ENCODE results near the gene TRPM3.

Gene TRPM3

DNA sequence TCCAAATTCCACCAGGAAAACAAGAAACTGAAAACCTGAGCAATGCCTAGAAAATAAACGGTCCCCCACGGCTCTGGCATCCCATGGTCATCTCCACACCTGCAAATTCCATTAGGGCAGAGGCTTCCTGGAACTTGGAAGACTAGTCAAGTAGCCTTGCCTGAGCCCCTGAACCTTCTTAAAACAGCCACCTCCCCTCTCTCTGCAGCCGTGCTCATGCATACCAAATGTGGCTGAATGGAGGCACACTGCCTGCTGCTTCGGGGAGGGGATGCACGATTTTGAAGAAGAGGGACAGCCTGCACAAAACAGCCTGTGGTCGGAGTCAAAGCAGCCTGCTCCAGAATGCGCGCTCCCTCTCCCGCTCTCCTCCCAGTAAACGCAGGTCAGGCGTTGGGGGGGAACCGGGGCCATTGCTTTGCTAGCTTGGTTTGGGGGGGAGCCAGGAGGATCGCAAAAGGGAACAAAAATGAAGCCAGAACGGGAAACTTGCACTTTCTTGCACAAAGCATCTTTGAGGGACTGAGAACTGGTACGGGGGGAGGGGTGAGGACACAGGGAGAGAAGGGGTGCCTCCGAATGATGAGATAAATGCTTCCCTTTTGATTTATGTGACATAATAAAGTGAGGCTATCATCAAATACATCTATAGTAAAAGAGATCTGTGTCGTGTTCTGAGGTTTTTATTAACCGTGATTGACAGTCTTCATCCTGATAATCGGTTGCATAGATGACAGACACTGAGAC is at the start of gene TRPM3:
Gene TRPM3, minus strand, starts transcription at position 347 of the 747 bp plus-strand sequence. Its CDS starts 267 bp downstream, at position 80.
- DNase-seq = no peak

DNA sequence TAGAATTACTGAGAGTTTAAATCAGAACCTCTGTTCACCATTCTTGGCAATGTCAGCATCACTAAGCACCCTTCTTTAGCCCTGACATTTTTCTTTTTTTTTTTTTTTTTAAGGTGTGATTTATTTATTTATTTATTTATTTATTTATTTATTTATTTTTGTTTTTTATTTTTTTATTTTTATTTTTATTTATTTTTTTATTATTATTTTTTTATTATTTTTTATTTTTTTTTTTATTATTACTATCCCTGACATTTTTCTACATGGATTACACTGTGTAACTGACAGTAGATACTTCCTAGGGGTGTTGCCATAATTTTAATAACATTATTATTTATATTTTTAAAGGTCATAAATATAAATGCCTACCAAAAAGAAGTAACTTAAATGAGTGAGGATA is 47.0 kb upstream of the TRPM3 start:
- DNase-seq = no peak

DNA sequence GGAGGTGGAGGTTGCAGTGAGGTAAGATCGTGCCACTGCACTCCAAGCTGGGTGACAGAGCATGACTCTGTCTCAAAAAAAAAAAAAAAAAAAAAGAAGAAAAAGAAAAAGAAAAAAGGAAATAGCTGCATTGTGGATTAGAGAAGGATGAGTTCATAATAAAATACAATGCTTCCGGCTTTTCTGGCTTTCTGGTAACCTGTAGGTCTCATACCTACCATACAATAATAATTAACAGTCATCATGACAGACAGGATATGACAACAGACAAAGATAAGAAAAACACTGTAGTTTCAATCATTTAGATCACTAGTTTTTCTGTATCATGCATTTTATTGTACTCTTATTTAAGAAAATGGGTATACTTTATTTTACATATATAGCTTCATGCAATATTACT is 40.7 kb upstream of the TRPM3 start:
- DNase-seq = no peak

DNA sequence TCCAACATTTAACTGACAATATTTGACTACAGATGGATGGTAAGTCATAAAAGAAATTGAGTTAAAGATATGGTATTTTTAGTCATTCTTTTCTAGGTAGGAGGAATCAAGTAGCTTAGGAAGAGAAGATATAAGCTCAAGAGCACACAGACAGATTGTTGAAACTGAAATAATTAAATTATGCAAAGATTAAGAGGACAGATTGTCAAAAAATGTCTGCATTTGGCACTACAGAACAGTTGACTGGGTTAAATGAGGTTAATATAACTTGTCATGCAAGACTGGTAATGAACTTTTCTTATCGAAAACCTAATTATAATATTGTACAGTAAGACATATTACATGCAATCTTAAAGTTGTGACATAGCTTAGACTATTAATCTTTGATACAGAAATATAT is 36.3 kb upstream of the TRPM3 start:
- no peak for DNase-seq

DNA sequence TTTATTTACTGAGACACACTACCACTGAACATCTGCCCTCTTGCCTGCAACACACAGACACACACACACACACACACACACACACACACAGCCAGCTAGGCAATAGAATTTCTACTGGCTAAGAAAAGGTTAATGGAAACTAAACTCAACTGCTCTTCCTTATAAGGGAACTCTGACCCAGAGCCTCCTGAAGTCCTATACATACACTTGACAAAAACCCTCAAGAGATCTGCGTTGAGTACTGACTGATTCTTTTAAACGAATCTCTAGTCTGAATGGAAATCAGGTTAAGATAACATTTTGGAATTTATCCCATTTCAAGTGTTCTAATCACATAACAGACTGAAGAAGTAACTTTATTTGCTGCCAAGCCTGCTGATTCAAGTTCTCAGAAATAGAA is 25.9 kb upstream of the TRPM3 start:
- DNase-seq = no peak

DNA sequence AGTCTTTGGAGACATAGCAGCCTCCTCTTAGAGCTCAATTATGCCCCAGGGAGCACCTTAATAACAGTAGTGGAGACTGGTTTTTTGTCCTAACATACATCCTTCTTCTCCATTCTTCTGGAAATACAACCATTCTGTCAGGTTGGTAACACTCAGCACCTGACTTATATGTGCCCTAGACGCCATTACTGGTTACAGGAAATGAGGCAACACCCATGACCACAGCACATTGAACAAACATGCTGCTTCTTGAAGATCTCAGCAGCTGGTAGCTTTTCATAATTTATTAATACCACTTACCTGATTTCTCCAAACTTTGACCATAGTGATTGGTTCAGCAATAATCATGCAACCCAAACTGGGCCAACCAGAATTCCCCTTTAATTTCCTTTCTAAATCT is 25.1 kb upstream of the TRPM3 start:
- DNase-seq = no peak

DNA sequence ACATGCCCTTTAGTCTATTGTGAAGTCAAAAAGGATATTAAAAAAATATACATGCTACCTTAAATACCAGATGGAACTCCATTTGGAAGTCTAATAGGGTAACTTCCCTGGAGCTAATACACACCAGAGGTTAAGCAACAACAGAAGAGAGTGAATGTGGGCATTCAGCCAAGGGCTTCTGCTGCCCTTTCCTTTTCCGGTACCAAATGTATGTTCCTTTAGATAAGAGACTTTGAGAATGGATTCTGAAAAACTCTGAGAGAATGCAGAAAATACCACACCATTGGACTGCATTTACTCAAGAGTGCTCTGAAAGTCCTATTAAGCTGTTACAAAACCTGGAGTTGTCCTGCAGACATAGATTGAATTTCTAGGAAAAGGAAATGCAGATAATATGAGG is 23.8 kb upstream of the TRPM3 start:
- no peak for DNase-seq

DNA sequence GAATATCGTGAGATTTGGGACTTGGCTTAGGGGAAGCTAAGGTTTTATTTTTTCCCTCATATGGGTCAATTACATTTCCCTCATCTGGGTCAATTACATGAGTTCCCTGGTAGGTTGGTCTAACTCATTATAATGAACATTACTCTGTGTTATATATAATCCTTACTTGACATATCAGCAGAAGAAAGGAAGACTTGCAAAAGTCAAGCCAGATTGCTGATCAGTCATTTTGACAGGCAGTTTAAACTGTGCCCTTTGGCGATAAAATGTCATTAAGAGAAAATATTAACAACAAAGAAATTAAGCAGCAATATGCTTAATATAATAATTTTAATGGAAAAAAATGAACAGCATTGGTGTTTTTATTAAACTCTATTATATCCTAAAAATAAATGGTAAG is 23.1 kb upstream of the TRPM3 start:
- no peak for DNase-seq

DNA sequence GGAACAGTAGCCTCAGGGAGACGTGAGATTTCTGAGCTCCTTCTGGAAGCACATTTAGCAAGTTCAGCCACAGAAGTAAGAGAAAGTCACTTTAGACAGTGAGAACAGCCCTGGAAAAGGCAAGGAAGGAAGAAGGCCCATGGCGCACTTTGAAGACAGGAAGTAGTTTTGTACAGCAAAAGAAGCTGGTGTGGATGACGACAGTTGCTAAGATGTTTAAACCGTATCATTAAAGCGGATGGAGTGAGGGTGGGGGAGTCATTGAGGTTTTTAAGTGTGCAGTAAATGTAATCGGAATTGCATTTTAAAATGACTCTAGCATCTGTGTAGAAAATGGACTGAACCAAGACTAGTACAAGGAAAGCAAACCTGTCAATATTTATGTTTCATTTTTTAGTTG is 15.3 kb upstream of the TRPM3 start:
- DNase-seq = no peak

DNA sequence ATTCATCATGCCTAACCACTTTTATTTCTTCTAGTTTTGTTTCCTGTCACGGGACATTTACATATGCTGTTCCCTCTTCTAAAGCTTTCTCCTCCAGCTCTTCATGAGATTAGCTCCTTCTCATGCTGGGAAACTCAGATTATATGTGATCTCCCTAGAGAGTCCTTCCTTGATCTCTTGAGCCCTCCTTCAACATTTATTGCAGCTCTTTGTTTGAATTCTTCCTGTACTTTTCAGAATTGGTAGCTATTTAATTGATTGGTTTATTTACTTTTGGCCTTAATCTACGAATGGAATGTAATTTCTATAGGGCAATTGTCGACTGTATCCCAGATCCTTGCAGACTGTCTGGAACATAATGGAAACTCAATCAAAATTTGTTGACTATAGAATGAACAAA is 9.7 kb upstream of the TRPM3 start:
- DNase-seq = no peak

DNA sequence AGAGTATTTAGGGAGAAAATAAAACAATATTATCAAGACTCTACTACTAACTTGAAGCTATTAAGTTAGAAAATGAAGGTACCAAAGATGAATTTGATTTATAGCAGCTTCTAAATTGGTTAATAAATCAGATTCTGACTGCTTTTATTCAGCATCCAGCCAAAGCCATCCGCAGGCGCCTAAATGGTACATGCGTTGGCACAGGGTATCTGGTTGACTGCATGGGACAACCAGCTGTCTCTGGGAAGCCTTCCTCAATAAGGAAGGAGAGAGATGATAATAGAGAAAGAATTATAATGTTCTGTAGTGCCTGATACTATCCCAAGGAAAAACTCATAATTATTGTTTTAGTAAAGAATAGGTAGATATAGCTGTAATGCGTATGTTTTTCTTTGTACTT is 9.1 kb upstream of the TRPM3 start:
- DNase-seq = no peak

DNA sequence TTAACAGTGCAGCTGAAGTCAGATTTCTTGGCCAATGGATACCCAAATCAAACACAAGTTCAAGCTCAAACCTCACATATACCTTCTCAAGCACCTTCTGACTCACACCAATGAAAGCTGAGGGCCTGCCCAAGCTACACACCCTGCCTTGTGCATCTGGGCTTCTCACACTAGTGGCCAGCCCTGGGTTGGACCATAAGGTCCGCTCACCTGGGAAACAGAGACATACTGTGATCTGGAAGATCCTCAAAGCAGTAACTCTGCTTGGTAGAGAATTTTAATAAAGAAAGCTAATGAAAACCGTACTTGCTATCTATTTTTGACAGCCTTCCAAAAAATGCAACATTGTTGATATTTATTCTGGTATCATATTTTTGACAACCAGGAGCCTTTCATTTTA is 7.4 kb upstream of the TRPM3 start:
- no peak for DNase-seq

DNA sequence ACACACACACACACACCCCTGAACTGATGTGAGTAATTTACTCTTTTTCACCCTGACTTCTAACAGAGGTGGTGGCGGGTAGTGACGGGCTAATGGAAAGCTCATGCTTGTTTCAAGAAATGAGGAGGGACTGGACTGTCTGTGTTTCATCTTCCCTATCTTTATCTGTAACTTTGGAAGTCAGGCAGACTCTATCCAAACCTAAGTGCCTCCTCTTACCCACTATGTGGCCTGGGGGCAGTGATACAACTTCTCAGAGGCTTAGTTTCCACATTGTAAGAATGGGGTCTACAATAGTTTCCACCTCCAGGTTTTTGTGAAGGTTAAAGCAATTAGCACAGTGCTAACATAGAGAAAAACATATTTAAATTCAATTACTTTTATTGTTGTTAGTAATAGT is 5.9 kb upstream of the TRPM3 start:
- DNase-seq = no peak

DNA sequence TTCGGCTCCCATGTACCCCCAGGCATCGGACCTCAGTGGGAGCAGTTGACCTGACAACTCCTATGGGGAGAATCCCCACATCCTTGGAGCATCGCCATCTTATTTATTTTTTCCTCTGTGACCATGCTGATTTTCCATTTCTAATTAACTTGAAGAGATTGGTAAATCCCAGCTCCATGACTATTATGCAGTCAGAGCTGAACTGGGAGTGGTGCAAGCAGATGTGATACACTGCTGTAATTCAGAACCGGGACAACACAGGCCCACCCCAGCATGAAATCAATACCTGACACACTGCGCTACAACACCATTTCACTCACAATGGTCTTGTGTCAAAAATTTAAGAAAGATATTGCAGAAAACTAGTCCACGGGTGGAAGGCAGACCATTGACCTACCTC is 1.0 kb upstream of the TRPM3 start:
- no peak for DNase-seq

DNA sequence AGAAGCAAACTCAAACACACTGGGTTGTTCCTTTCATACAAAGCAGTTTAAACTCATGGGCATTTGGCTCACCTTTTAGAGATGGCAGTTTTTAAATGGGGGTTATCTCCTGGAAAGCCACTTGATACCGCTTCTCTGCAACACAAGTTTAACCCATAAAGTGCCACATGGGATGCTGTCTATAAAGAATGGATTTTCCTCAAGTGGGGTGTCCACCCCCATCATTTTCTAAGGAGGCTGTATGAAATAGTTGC is 528 bp upstream of the TRPM3 start:
- DNase-seq = no peak

DNA sequence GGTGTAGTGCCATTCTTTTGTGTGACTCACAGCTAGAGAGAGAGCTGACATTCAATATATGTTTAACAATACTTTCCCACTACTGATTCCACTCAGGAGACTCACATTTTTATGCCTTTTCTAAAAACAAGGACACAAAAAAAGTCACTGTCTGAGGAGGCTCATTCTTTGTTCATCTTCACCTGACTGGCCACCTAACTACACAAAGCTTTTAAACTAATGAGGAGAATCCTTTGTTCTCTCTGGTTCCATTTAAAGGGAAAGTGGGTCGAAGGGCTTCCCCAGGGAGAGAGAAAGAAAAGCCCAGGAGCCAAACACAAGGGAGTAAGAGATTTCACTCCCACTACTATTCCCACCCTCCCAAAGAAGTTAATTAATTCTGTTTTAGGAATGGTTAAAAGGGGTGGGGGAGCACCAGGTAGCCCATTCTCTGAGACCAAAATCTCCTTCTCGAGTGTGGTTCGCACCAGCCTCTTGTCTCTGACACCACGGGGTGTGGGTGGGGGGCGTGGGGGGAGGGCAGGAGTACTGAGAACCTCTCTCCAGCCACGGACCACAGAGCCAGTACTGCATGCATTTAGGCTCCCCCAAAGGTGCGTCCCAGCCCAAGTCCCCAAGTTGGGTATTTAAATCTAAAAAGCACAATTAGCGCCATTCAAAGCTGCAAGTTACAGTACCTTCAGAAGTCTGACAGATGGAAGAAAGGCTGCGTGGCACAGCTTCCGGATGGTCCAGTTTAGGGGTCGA is 747 bp downstream of the TRPM3 start:
- DNase-seq = no peak

DNA sequence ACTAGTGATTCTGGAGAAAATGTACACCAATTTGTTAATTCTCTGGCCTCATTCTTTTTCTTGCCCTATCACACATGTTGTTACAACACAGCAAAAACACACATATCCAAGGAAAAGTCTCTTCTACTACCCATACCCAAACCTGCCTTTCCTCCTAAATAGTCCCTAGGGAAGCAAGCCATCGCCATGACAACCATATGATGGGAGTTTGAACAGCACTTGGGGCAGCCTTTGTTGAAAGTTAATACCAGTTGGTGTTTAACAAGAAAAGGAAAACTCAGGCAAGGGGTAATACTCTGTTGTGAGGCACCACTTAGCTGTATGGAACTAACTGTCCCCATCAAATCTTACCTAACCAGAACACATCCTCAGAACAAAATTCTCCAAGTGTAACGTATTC is 1.7 kb downstream of the TRPM3 start:
- no peak for DNase-seq

DNA sequence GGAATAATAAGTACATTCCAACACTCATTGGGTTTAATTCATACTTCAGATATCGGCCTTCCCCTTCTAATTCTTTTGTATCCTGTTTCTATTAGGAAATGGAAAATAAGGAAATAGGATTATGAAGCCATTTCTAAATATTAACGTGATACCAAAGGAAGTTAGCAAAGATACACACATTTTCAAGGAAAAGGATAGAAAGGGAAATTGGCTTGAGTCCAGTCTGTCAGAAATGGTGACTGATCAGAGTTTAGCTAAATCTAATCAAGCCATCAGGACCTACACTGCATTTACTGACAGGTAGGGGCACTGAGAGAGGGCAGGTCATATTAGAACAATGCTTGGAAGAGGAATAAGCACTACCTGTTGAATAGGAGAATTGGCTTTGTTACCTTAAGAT is 3.1 kb downstream of the TRPM3 start:
- no peak for DNase-seq

DNA sequence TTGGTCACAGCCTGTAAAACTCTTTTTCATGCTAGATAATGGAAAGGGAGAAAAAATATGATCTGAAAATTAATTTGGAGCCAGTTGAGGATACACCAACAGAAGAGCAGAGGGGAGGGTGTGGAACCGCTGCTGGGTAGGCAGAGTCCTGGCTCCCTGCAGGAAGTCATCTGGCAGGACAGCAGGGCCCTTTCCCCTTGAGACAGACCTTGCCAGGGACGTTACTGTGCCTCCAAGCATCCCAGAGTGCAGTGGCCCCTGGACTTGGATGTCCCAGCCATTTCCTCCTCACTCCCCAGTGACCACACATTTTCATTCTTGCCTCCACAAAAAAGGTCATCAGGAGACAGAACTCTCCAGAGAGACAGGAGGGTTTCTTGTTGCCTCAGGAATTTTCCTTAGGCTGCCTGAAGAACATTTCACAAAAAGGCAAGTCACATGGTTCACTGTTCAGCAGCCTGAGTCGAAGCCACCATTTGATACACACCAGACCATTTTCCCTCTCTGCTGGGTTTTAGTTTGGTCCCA is 5.9 kb downstream of the TRPM3 start:
- no peak for DNase-seq

DNA sequence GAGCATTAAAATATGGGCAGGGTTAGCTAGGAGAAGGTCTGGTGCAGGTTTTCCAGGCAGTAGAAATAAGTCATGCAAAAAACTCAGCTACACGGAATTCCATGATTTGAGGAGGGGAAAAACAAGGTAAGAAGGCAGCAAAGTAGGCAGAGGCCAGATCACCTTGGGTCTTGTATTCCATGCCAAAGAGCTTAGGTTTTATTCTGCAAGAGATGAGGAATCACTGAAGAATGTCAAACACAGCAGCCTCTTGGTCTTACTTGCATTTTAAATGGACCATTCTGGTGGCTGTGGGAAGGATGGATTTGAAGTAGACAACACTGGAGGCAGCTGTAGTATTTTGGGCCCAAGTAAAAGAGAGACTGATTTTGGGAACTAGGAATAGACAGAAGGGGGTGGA is 8.6 kb downstream of the TRPM3 start:
- no peak for DNase-seq

DNA sequence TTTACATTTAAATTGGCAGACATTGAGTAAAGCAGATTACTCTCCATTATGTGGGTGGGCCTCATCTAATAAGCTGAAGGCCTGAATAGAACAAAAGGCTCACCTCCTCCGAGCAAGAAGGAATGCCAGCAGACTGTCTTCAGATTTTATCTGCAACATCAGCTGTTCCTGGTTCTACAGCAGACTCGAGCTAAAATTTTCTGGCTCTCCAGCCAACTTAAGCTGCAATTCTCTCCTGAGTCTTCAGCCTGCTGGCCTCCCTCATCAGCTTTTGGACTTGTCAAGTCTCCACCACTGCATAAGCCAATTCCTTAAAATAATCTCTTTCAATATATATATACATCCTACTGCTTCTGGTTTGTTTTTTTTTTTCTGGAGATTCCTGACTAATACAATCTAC is 12.5 kb downstream of the TRPM3 start:
- DNase-seq = no peak

DNA sequence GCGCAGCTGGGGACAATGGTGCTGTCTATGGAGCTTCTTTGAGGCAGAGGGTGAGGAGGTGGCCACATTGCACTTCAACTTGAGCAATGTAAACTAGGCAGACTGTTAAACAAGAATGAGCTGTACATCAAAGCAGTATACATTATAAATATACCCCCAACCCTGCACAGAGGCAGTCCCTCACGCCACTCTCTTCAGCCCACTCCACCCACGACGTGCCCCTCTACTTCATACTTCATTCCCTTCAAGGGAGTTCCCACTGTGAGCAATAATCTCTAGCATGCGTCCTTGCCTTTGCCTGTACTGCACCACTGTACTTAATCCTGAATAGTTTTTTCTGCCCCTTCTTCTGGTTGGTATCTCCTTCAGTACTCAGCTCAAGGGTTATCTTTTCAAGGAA is 14.4 kb downstream of the TRPM3 start:
- DNase-seq = no peak

DNA sequence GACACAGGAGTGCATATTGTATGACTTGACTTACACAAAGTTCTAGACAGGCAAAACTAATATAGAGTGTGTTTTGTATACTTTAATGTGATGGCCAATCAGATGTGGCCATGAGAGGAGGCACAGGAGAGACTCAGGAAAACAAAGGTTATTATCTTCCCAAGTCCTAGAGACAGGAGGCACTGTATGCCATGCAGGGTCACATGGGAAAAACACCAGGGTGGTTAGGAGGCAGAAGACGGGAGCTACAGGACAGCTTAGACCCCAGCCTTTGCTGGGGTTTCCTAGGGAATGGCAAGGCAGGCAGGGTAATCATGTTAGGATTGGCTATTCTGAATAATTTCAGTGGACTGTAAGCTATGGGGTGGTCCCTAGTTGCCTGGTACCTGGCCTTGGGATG is 16.2 kb downstream of the TRPM3 start:
- no peak for DNase-seq

DNA sequence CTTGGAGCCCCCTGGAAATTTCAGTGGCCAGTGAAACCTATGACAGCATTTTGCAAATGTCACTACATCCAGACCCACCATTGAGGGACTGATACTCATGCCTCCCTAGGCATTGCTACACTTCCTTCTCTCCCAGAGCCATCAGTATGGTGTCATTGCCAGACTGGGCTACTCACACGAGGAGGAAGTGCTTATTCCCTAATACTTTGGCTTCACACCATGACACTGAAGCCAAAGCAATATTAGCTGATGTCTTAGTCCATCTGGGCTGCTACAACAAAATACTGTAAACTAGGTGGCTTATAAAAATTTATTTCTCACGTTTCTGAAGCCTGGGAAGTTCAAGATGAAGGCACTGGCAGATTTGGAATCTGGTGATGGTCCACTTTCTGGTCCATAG is 22.6 kb downstream of the TRPM3 start:
- DNase-seq = no peak

DNA sequence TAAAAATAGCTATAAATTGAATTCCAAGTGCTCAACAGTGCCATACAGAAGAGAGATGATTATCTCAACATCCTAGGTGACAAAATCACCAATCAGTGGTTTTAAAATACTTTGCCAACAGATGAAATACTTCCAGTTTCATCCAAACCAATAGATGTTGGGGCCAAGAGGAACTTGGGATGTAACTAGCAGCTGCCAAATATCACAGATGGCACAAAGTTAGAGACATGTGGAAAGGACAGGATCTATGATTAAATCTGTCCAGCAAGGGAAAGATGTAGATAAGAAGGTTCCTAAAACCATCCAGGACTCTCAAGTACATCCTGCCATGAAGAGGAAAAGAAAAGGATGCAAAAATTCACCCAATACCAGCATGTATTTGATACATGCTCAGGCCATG is 23.8 kb downstream of the TRPM3 start:
- DNase-seq = no peak

Measured in NCI-H2081 (cell line).